Smooth muscle cell of trachea (primary cell): Measurements from ENCODE around the gene CTNNB1. TPM values are rescaled to one million over a fixed set of nuclear protein-coding genes. Genes with fewer than 3 reads are reported as not detected.

ENCODE experiments used
- total RNA-seq: library from RNA; depleted of rRNA; stranded (reverse); fragments of >200 nt; gene quantifications from 2 replicates; pipeline ENCODE4 v1.2.1, GENCODE V29; 2014

The CTNNB1 gene
- 854 and 935 TPM in 2 replicates for total RNA-seq

GRCh38 chr3:41198950-41199865, at the start of gene CTNNB1:
Gene CTNNB1, plus strand, starts transcription at chr3:41199505. Its CDS starts 24,564 bp downstream, at chr3:41224069.

